TTC549 (cell line): ENCODE results near the gene CEACAM3.

Source experiments
- FAIRE-seq: peaks from 2 replicates; lab custom pipeline; 2012; peaks lifted over from hg19 to GRCh38; lab: Jason Lieb, UNC

The CEACAM3 gene

DNA sequence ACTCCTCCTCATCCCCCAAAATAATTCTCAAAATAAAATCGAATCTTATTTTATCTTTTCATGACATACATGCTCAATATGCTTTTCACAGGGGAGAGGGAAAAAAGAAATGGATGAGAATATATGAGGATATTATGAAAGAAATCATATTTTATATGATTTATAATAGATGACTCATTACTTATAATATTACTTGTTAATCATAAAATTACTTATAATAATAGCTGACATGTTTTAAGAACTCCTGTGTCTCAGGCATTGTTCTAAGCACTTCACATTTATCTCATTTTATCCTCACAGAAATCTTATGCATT is 3.0 kb upstream of the CEACAM3 start:
- no peak for FAIRE-seq

DNA sequence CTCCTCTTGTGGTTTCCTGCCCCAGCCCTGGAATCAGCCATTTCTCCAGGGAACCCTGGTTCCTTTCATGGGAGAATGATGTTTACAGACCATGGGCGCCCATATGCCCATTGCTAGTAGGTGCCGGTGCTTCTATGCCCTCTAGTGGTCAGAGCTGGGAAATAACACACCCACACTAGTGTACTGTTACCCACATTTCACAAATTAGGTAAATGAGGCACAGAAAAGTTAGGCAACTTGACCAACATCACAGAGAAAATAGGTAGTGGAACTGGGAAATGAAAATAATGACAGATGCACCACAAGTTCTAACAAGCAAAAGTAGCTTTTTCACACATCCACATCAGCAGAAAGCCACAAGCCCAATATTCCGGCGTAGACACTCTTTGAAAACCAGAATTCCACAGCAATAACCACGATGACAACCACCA is 1.3 kb upstream of the CEACAM3 start:
- no peak for FAIRE-seq

GRCh38 chr19:41796901-41797300 is 514 bp downstream of the CEACAM3 start:
- FAIRE-seq = no peak

GRCh38 chr19:41799444-41800000 is 3.1 kb downstream of the CEACAM3 start:
- FAIRE-seq = no peak

- no peak for FAIRE-seq
Observed at GRCh38 chr19:41801031-41801430, 4.6 kb downstream of the CEACAM3 start.

DNA sequence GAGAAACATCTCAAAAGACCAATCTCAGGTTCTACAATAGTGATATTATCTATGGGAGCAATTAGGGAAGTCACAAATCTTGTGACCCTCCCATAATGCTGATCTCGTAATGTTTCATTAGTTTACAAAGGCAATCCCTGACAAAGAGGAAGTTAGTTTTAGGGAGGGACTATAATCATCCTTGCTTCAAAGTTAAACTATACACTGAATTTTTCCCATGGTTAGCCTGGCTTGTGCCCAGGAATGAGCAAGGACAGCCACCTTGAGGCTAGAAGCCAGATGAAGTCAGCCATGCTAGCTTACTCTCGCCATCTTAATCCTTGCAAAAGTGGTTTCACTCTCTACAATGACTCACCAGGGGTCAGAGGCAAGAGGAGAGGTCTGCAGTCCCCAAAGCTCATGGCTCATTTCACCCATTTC is 5.4 kb downstream of the CEACAM3 start:
- FAIRE-seq = no peak

DNA sequence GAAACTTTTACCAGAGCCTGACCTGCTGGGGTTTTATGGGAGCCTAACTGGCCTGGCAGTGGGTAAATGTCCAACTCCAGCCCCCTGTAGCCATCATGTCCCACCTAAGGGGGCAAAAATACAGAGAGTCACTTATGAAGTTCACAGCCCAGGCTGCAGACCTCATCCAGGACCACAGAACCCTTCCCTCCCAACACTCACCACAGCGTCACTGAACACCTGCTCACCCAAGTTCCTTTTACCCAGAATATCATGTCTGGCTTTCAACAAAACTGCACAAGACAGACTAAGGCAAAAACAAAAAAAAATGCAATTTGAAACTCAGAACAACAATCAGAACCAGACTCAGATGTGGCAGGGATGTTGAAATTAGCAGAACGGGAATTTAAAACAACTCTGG is 6.4 kb downstream of the CEACAM3 start:
- FAIRE-seq = no peak

DNA sequence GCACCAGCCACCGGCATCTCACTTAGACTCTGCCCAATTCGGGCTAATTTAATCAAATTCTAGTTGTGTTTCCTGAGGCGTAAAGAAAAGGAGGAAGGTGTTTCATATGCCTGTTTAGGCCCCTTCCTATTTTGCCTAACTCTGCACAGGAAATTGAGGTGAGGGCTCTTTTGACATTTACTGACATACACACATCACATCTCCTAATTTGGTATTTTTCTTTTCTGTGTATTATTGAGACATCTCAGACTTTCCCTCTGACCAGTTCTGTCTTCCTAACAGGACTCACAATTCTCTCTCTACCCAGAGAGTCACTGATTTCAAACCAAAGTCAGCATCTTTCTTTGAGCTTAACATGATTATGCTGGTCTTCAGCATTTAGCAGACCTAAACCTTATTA is 7.9 kb downstream of the CEACAM3 start:
- FAIRE-seq = no peak

GRCh38 chr19:41807176-41807575 is 10.8 kb downstream of the CEACAM3 start:
- FAIRE-seq = no peak

DNA sequence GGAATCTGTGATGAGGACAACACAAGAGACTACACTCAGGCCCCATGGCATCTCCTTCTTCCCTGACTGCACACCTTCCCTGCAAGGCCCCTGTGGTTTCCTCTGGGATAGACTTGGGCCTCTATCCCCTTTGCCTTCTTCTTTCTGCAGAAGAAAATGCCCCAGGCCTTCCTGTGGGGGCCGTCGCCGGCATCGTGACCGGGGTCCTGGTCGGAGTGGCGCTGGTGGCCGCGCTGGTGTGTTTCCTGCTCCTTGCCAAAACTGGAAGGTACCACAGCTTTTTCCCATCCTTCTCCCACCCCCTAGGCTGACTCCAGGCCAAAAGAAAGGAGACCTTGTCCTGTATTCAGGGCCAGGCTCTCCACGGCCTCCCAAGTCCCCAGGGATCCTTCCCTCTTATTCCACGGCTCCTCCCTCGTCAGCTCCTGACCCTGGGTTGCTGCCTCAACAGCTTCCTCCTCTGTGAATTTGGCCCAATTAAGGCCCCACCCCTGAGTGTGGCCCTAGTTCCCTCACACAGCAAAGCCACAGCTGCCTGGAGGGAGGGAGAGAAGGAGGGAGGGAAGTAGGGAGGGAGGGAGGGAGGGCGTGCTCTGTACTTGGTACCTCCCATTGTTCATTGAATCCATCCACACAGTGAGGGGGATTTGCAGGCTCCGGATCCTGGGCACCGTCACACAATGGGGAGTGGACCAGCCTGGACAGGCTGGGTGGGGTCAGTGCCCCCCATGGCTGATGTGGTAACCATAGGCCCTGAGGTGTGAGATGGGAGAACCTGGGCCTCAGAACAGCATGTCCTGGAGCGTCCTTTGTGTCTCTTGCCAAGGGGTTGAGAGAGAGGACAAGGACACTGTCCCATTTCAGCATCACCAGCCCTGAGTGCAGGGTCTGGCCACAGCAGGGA is 12.5 kb downstream of the CEACAM3 start:
- FAIRE-seq = no peak

DNA sequence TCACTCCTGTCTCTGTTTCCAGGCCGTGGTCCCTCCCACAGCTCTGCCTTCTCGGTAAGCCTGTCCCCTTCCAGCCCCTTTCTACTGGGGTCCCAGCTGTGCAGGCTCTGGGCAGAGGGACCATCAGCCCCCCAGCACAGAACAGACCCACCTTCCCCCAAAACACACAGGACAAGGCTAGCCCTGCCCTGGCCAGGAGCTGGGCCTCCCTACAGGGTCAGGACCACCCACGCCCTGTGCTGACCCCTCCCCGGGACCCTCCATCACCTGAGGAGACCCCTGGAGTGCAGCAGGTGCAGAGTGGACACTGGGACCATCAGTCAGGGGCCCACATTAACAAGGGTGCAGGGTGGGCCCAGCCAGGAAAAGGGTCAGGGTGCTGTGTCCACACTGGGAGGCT is 13.9 kb downstream of the CEACAM3 start:
- FAIRE-seq = no peak

GRCh38 chr19:41811036-41811435 is 14.6 kb downstream of the CEACAM3 start:
- no peak for FAIRE-seq

GRCh38 chr19:41811981-41812380 is 15.6 kb downstream of the CEACAM3 start:
- no peak for FAIRE-seq

DNA sequence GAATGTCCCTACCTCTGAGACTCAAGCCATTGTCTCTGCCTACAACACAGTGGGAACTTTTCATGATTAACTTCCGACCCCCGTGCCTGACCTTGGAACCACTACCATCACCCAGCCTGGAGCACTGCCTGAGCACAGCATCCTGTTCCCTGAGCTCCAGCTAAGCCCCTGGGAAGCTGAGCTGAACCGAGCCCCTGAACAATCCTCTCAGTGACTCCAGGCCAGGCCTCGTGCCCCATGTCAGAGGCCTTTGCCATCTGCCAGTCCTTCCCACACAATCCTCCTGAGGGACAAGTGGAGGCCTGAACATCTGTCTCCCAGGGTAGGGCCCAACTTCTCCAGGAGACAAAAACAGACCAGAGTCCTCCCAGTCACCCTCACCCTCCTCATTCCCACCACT is 17.5 kb downstream of the CEACAM3 start:
- FAIRE-seq = no peak

DNA sequence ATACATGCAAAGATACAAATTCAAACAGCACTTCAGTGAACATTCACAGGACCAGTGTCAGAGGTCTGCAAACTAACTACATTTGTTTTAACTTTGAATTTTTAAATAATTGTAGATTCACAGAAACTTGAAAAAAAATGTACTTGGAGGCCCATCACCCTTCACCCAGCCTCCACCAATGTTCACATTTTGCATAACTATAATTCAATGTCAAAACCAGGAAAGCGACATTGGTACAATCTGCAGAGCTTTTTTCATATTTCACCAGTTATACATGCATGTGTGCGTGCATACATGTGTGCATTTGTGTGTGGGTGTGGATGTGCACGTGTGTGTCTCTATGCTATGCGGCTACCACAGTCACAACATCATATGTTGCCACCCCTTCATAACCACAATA is 18.9 kb downstream of the CEACAM3 start:
- no peak for FAIRE-seq

DNA sequence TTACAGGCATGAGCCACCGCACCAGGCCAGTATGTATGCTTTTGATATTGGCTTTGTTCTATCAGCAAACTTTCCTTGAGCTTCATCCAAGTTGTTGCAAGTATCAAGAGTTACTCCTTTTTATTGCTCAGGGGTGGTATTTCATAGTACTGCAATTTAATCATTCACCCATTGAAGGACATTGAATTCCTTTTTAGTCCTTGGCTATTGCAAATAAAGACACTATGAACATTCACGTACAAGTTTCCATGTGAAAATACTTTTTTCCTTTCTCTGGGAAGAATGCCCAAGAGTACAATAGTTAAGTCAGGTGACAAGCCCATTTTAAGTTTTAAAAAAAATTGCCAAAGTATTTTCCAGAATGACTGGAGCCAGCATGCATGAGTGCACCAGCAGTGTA is 20.4 kb downstream of the CEACAM3 start:
- no peak for FAIRE-seq

DNA sequence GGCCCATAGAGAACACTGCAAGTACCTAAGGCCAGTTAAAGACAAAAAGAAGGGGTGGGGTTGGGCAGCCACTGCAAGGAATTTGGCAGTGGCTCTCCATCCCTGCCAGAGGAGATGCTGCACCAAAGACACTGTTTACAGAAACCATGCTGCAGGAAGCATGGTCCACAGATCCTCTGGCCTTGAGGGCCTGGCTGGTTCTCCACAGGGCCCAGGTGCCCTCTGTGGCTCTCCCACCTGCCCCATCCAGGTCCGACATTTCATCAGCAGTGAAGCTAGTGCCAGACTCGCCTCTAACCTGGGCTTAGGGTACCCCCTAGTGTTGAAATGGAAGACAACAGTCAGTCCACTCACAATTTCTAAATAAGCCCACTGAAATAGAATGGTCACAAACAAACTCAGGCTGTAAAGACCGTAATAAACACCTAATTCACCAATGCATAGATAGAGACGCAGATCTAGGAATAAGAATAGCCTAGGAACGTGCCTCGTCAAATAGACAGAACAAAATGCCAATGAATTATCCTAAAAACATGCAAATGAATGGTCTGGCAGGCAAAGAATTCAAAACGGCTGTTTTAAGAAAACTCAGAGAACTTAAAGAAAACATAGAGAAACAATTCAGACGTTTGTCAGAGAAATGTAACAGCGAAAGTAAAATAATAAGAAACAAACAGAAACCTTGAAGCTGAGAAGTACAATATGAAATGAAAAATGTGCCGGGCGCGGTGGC is 24.8 kb downstream of the CEACAM3 start:
- no peak for FAIRE-seq

DNA sequence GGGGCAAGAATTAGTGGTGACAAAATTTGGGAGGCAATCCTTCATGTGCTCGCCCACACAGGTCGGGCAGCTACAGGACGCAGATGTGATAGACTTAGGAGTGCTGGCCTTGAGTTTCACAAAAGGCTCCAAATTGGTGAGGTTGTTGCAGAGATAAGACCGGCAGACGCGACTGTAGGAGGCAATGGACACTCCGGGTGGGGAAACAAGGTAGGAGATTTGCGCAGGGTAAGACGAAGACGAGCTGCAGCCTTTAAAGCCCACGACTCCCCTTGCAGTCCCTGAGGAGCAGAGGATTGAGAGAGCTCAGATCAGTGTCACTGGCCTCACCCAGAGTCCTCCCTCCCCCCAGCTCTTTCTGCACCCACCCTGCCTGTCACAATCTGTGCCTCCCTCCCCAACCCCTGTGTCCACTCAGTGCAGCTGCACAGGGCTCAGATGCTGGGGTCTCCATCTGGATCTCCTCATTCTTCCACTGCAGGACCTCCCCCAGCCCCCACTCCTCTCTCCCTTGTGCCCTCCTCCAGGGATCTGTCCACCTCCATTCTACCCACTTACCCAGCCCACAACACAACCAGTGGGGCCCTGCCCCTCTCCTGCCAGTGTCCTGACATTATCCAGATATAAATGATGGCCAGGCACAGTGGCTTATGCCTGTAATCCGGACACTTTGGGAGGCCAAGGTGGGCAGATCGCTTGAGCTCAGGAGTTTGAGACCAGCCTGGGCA is 41.8 kb downstream of the CEACAM3 start:
- no peak for FAIRE-seq

GRCh38 chr19:41839211-41839610 is 42.8 kb downstream of the CEACAM3 start:
- FAIRE-seq = no peak

DNA sequence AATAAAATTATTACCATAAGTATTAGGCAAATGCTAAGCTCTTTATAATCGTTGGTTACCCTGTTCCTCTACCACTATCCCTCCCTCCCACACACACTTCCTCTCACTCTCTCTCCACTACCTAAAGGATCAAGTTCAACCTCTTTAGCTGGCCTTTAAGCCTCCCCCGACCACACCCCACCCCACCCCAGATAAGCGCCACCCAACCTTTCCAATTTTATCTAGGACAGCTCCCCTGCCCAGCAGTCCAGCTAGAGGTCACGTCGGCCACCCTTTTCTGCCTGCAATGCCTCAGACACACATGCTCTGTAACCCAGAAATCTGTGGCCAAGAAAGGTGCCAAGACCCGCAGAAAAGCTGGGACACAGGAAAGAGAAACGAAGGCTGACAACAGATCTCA is 47.0 kb downstream of the CEACAM3 start:
- no peak for FAIRE-seq

DNA sequence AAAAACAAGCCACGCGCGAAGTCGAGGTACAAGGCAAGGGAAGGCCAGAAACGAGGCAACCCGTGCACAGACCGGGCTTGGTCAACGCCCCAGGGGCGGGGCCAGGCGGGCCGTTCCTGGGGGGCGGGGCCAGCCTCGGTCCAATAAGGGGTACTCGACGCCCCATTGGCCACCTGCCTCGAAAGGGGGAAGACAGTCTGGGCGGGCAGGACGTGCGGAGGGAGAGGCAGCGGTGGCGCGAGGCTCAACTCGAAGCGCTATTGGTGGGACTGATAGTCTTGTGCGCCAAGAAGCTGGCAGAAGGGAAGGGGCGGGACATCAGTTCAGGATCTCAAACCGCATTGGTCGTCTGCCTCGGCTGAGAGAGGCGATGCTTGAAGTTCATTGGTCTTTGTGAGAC is 48.2 kb downstream of the CEACAM3 start, which contains the start of gene LYPD4:
Gene LYPD4 (minus strand): TSS at position 83 of the 400 bp plus-strand sequence. CDS start 5,398 bp downstream, outside the sequence.
- FAIRE-seq = no peak

GRCh38 chr19:41845001-41845050 is 48.4 kb downstream of the CEACAM3 start, which contains the start of gene DMRTC2:
DMRTC2 (plus strand) TSS chr19:41845042; CDS start chr19:41847429, 2,387 bp downstream.
- FAIRE-seq = no peak

- FAIRE-seq = no peak
Observed at GRCh38 chr19:41845051-41845590, 48.7 kb downstream of the CEACAM3 start.
